Measurements from ENCODE around the gene ELL2. TPM values are rescaled to one million over a fixed set of nuclear protein-coding genes. Genes with fewer than 3 reads are reported as not detected.

ELL2 gene
- total RNA-seq, 6 experiments from 2014 or later, result 74.3 to 96.4 (median 84.5) TPM

GRCh38 chr5:95850391-95850894 lies 111.2 kb downstream of the ELL2 start:
- intact Hi-C loops (cut with DNase I), result no loop called here
- Histone ChIP-seq H3K36me3 (no peaks in the 10 kb centered on the region), H3K9me3 (no peaks in the 10 kb centered on the region), H3K27me3 (no peaks in the 10 kb centered on the region), H3K4me1 (peaks cover 0 to 24% (median 10%) of the 10 kb centered on the region in 4 donors), H3K27ac (peak overlapping the region; percentile 59 to 96 (median 87)), H3K4me3 (peak overlapping the region in 1 of 3 donors; percentile 17)
- DNase-seq (peak in 2 of 3 donors; percentile 12 to 76), ATAC-seq (peak; percentile 57 to 70 (median 63))
- peak; percentile 23 for TF ChIP-seq POLR2A (IDR thresholded peaks at IDR 0.05)
- TF ChIP-seq CTCF (IDR thresholded peaks at IDR 0.05), result no peak
- 35% methylated on average over 5 of the region's 5 CpGs for WGBS (ENCODE audit: insufficient coverage, low coverage, low lambda C conversion rate, missing lambda C conversion rate)

GRCh38 chr5:95848701-95849100 lies 113.0 kb downstream of the ELL2 start:
- Histone ChIP-seq H3K27me3 (no peaks in the 10 kb centered on the region), H3K27ac (peak overlapping the region in 1 of 3 donors; percentile 87), H3K4me1 (peaks cover 0 to 40% (median 10%) of the 10 kb centered on the region in 4 donors), H3K36me3 (no peaks in the 10 kb centered on the region), H3K9me3 (no peaks in the 10 kb centered on the region), H3K4me3 (no peak overlapping the region)
- no peak for TF ChIP-seq CTCF (IDR thresholded peaks at IDR 0.05)
- TF ChIP-seq POLR2A (IDR thresholded peaks at IDR 0.05), result no peak
- DNase-seq, result no peak
- ATAC-seq, result no peak
- WGBS (ENCODE audit: insufficient coverage, low coverage, low lambda C conversion rate, missing lambda C conversion rate), result 55% methylated on average over 3 of the region's 3 CpGs
- intact Hi-C loops (cut with DNase I), result loop anchor here (5.0 to 10.0 kb wide), 3 partner anchors 64 to 184 kb away; no protein-coding TSS in a partner anchor

- Histone ChIP-seq H3K27me3 (no peaks in the 10 kb centered on the region), H3K4me3 (no peak overlapping the region), H3K36me3 (no peaks in the 10 kb centered on the region), H3K27ac (peak overlapping the region in 1 of 3 donors; percentile 97), H3K9me3 (no peaks in the 10 kb centered on the region), H3K4me1 (peaks cover 0 to 53% (median 17%) of the 10 kb centered on the region in 4 donors)
- intact Hi-C loops (cut with DNase I), result loop anchor here (5.0 to 10.0 kb wide), 3 partner anchors 62 to 182 kb away; no protein-coding TSS in a partner anchor
- 6% methylated on average over 1 of the region's 1 CpG for WGBS (ENCODE audit: insufficient coverage, low coverage, low lambda C conversion rate, missing lambda C conversion rate)
- TF ChIP-seq CTCF (IDR thresholded peaks at IDR 0.05), result no peak
- TF ChIP-seq POLR2A (IDR thresholded peaks at IDR 0.05), result no peak
- DNase-seq (no peak), ATAC-seq (no peak)
These were observed 114.4 kb downstream of the ELL2 start for GRCh38 chr5:95847261-95847592.

- Histone ChIP-seq H3K27me3 (no peaks in the 10 kb centered on the region), H3K4me3 (no peak overlapping the region), H3K36me3 (no peaks in the 10 kb centered on the region), H3K9me3 (no peaks in the 10 kb centered on the region), H3K27ac (peak overlapping the region in 2 of 3 donors; percentile 53 to 97), H3K4me1 (peaks cover 0 to 55% (median 19%) of the 10 kb centered on the region in 4 donors)
- TF ChIP-seq CTCF (IDR thresholded peaks at IDR 0.05), result peak; percentile 95 to 98 (median 96)
- TF ChIP-seq POLR2A (IDR thresholded peaks at IDR 0.05), result no peak
- WGBS (ENCODE audit: insufficient coverage, low coverage, low lambda C conversion rate, missing lambda C conversion rate), result 61% methylated on average over 7 of the region's 7 CpGs
- intact Hi-C loops (cut with DNase I), result loop anchor here (5.0 to 10.0 kb wide), 3 partner anchors 62 to 182 kb away; no protein-coding TSS in a partner anchor
- peak; percentile 61 to 80 (median 68) for ATAC-seq
- peak; percentile 37 to 69 (median 55) for DNase-seq
These were observed 114.9 kb downstream of the ELL2 start for GRCh38 chr5:95846554-95847260.
